Measurements from ENCODE around the gene DNAJC8. TPM values are rescaled to one million over a fixed set of nuclear protein-coding genes. Genes with fewer than 3 reads are reported as not detected.

Gene DNAJC8
- total and polyA plus RNA-seq, 2 of the 4 experiments (the other 2 are of a cell fraction) = 53.6 to 81.0 TPM

GRCh38 chr1:28258628-28259251 is 25.9 kb upstream of the DNAJC8 start (continued):
- TF ChIP-seq MAFK (IDR thresholded peaks at IDR 0.05; ENCODE audit: low read depth, low read length) = no peak
- no peak for TF ChIP-seq RAD21 (IDR thresholded peaks at IDR 0.05; ENCODE audit: low read length)

- Histone ChIP-seq H3K9me3 (ENCODE audit: control insufficient read depth, insufficient read depth, low read length) (no peaks in the 10 kb centered on the region), H3K56ac (ENCODE audit: extremely low read depth, insufficient read depth, low read length) (no peak overlapping the region), H2BK120ac (ENCODE audit: low read depth, low read length) (no peak overlapping the region), H3K4me2 (ENCODE audit: low read depth, low read length) (no peak overlapping the region), H3K9me1 (ENCODE audit: insufficient read depth, low read length) (peaks cover 6% of the 10 kb centered on the region), H4K8ac (ENCODE audit: low read depth in 2 of 2, low read length in 2 of 2) (no peak overlapping the region), H3K27me3 (ENCODE audit: control insufficient read depth, insufficient read depth, low read length) (no peaks in the 10 kb centered on the region; the same call in 1 of the 2 replicates), H2AK5ac (ENCODE audit: low read depth, low read length) (no peak overlapping the region), H2BK20ac (ENCODE audit: low read depth, low read length) (no peak overlapping the region), H2AK9ac (replicated peaks; ENCODE audit: low read depth, low read length, poor library complexity) (no peak overlapping the region), H2AFZ (replicated peaks; ENCODE audit: low read length, poor library complexity) (no peak overlapping the region), H3K4me3 (ENCODE audit: insufficient read depth, low read depth, low read length) (no peak overlapping the region), H2BK15ac (ENCODE audit: low read depth, low read length) (no peak overlapping the region), H3K27ac (ENCODE audit: insufficient read depth, low read length) (no peak overlapping the region), H3K4ac (ENCODE audit: low read depth, low read length) (no peak overlapping the region), H3K18ac (ENCODE audit: low read depth, low read length) (no peak overlapping the region), H3K9ac (ENCODE audit: low read depth, low read length) (no peak overlapping the region), H2BK5ac (ENCODE audit: low read depth, low read length, poor library complexity, severe bottlenecking) (no peak overlapping the region), H3K23ac (ENCODE audit: low read depth, low read length) (no peak overlapping the region), H3K14ac (replicated peaks; ENCODE audit: low read depth, low read length) (no peak overlapping the region), H4K91ac (ENCODE audit: insufficient read depth, low read depth, low read length) (no peak overlapping the region), H3K4me1 (ENCODE audit: control insufficient read depth, insufficient read depth, low read length) (peaks cover 10% of the 10 kb centered on the region), H3K79me1 (ENCODE audit: low read depth in 1 of 2, low read length in 2 of 2) (peaks cover 0 to 24% of the 10 kb centered on the region in 2 experiments; a peak in 2 of 4 replicates), H4K5ac (ENCODE audit: low read depth, low read length) (no peak overlapping the region), H4K20me1 (ENCODE audit: insufficient read depth, low read length) (peaks cover 27% of the 10 kb centered on the region), H3K36me3 (ENCODE audit: control insufficient read depth, insufficient read depth, low read length) (peaks cover 2% of the 10 kb centered on the region; the same call in 1 of the 2 replicates)
- WGBS, 2 experiments (ENCODE audit: extremely low coverage in 2 of 2, insufficient read length in 1 of 2) = no CpG with 5 or more reads among the region's 4 CpGs
- in situ Hi-C loops (cut with MboI; ENCODE audit: low sequenced_read_pairs) (loop anchor here (10.0 kb wide), 1 partner anchor 347 kb away; no protein-coding TSS in a partner anchor), dilution Hi-C loops (cut with HindIII; ENCODE audit: low sequenced_read_pairs, unreplicated experiment) (no loop called here), intact Hi-C loops (cut with micrococcal nuclease) (no loop called here)
- ChIA-PET CTCF (interaction anchor here (0.6 to 1.4 kb wide), 3 partner anchors 9 to 99 kb away, joined by 4 to 15 read pairs (median 4); no protein-coding TSS in a partner anchor), POLR2A (ENCODE audit: unreplicated experiment) (interaction anchor here (0.6 kb wide), 2 partner anchors 252 to 333 kb away, joined by 3 to 5 read pairs; no protein-coding TSS in a partner anchor)
- ATAC-seq (ENCODE audit: low read depth) (no peak), DNase-seq (no peak)
- BruUV-seq (replicated peaks) = no TSS peak
- no peak for TF ChIP-seq CEBPB (IDR thresholded peaks at IDR 0.05; ENCODE audit: low read depth, low read length)
- no peak for TF ChIP-seq MAFK (IDR thresholded peaks at IDR 0.05; ENCODE audit: low read depth, low read length)
- no peak for TF ChIP-seq NFE2L2 (IDR thresholded peaks at IDR 0.05; ENCODE audit: low read depth, low read length)
- TF ChIP-seq MAZ (IDR thresholded peaks at IDR 0.05; ENCODE audit: borderline replicate concordance, low read depth, low read length) = no peak
- no peak for TF ChIP-seq POLR2A (IDR thresholded peaks at IDR 0.05; ENCODE audit: low read depth, low read length)
- no peak for TF ChIP-seq CHD1 (IDR thresholded peaks at IDR 0.05; ENCODE audit: low read depth, low read length)
- TF ChIP-seq BHLHE40 (IDR thresholded peaks at IDR 0.05; ENCODE audit: low read depth, low read length) = no peak
- TF ChIP-seq RAD21 (IDR thresholded peaks at IDR 0.05; ENCODE audit: low read length) = no peak
- TF ChIP-seq FOS (IDR thresholded peaks at IDR 0.05; ENCODE audit: low read depth, low read length) = no peak
- TF ChIP-seq RCOR1 (IDR thresholded peaks at IDR 0.05; ENCODE audit: insufficient replicate concordance, low read length) = no peak
- no peak for TF ChIP-seq MXI1 (IDR thresholded peaks at IDR 0.05; ENCODE audit: borderline replicate concordance, low read depth, low read length)
- no peak for TF ChIP-seq USF2 (IDR thresholded peaks at IDR 0.05; ENCODE audit: low read depth, low read length)
These were observed 24.9 kb upstream of the DNAJC8 start for GRCh38 chr1:28257736-28258135.
